Smooth muscle cell (in vitro differentiated cells): ENCODE data around the gene ANGEL2. TPM values are rescaled to one million over a fixed set of nuclear protein-coding genes. Genes with fewer than 3 reads are reported as not detected.
"Not testable (repeated sequence)": the region's sequence is repeated elsewhere in the genome, so short reads cannot be mapped to it uniquely, and the experiment has no call there.

Experiments
- DNase-seq: peaks from one replicate; lab custom pipeline; 2025; ENCODE audit not compliant: unreplicated experiment; lab: John Stamatoyannopoulos, UW
- H2AFZ ChIP-seq: fragments of 200-600 bp; sonication (generic); 2 replicates; pipeline ENCODE4 v1.6.0; 2016; ENCODE audit warnings: antibody characterized with exemption, low read depth, mild to moderate bottlenecking
- H3F3A ChIP-seq: fragments of 200-600 bp; sonication (generic); 2 replicates; pipeline ENCODE4 v1.6.0; 2017; ENCODE audit warnings: antibody characterized with exemption, low read depth
- H3K27ac ChIP-seq: fragments of 200-600 bp; sonication (generic); 2 replicates; pipeline ENCODE4 v1.5.1; 2016; ENCODE audit warnings: low read depth, mild to moderate bottlenecking
- H3K27me3 ChIP-seq: fragments of 200-600 bp; sonication (generic); 2 replicates; pipeline ENCODE4 v1.6.1; 2016; ENCODE audit warnings: low read depth, mild to moderate bottlenecking
- H3K36me3 ChIP-seq: fragments of 200-600 bp; sonication (generic); 2 replicates; pipeline ENCODE4 v1.5.1; 2016; ENCODE audit warnings: low read depth
- H3K4me1 ChIP-seq: fragments of 200-600 bp; sonication (generic); 2 replicates; pipeline ENCODE4 v1.5.1; 2016; ENCODE audit warnings: low read depth
- H3K4me2 ChIP-seq: fragments of 200-600 bp; sonication (generic); 2 replicates; pipeline ENCODE4 v1.6.0; 2016; ENCODE audit warnings: mild to moderate bottlenecking
- H3K4me3 ChIP-seq: fragments of 200-600 bp; sonication (generic); 2 replicates; pipeline ENCODE4 v1.5.1; 2016; ENCODE audit warnings: mild to moderate bottlenecking
- H3K79me2 ChIP-seq: fragments of 200-600 bp; sonication (generic); 2 replicates; pipeline ENCODE4 v1.6.0; 2016; ENCODE audit warnings: low read depth, mild to moderate bottlenecking
- H3K9ac ChIP-seq: fragments of 200-600 bp; sonication (generic); 2 replicates; pipeline ENCODE4 v1.6.0; 2016; ENCODE audit warnings: low read depth
- H3K9me3 ChIP-seq: fragments of 200-600 bp; sonication (generic); replicated peaks from 2 replicates; pipeline ENCODE4 v1.5.1; 2016; ENCODE audit warnings: low read depth
- H4K20me1 ChIP-seq: fragments of 200-600 bp; sonication (generic); 2 replicates; pipeline ENCODE4 v1.6.0; 2016; ENCODE audit warnings: low read depth
- CTCF ChIP-seq: fragments of 200-600 bp; sonication (generic); IDR thresholded peaks from 2 replicates; pipeline ENCODE4 v1.5.1; 2017; ENCODE audit warnings: borderline replicate concordance, mild to moderate bottlenecking, antibody characterized with exemption; ENCODE audit not compliant: insufficient read depth, poor library complexity, severe bottlenecking
- WGBS: methylation state at CpG from one replicate; pipeline ENCODE4 v1.1.7; 2016; ENCODE audit warnings: low lambda C conversion rate; 5-methylcytosine and 5-hydroxymethylcytosine counted together
- polyA plus RNA-seq: library from polyadenylated mRNA; unstranded; fragments of >200 nt; fragmentation: Nextera tagmentation; extraction: Ambion mirVana; gene quantifications from 2 replicates; pipeline ENCODE4 v1.2.1, GENCODE V29; 2016
- total RNA-seq: library from RNA; depleted of rRNA; stranded (reverse); fragments of >200 nt; gene quantifications from 2 replicates; pipeline ENCODE4 v1.2.3, GENCODE V29; 2014

Gene ANGEL2
- total and polyA plus RNA-seq, 2 experiments from 2014 or later: 13.1 to 29.7 TPM

GRCh38 chr1:213035573-213035972 lies 19.9 kb upstream of the ANGEL2 start:
- Histone ChIP-seq H3K4me2 (no peak overlapping the region), H3F3A (no peaks in the 10 kb centered on the region), H3K9me3 (no peaks in the 10 kb centered on the region), H3K36me3 (no peaks in the 10 kb centered on the region), H3K27me3 (no peaks in the 10 kb centered on the region), H3K79me2 (no peaks in the 10 kb centered on the region), H3K9ac (no peak overlapping the region), H3K27ac (no peak overlapping the region), H3K4me1 (no peaks in the 10 kb centered on the region), H2AFZ (no peak overlapping the region), H4K20me1 (no peaks in the 10 kb centered on the region), H3K4me3 (no peak overlapping the region)
- 90% methylated on average over 2 of the region's 2 CpGs for WGBS
- TF ChIP-seq CTCF: no peak
- no peak for DNase-seq

GRCh38 chr1:213034713-213035112 lies 19.0 kb upstream of the ANGEL2 start:
- Histone ChIP-seq H3K4me1 (no peaks in the 10 kb centered on the region), H4K20me1 (no peaks in the 10 kb centered on the region)
- WGBS: 100% methylated on average over 1 of the region's 1 CpG

GRCh38 chr1:213032651-213033050 lies 17.0 kb upstream of the ANGEL2 start:
- Histone ChIP-seq H3K27ac (no peak overlapping the region), H3K4me3 (no peak overlapping the region), H3K9ac (no peak overlapping the region), H3K4me1 (no peaks in the 10 kb centered on the region), H3K36me3 (no peaks in the 10 kb centered on the region), H3K79me2 (no peaks in the 10 kb centered on the region), H3K9me3 (no peaks in the 10 kb centered on the region), H3K27me3 (no peaks in the 10 kb centered on the region), H4K20me1 (no peaks in the 10 kb centered on the region), H3K4me2 (no peak overlapping the region), H2AFZ (no peak overlapping the region), H3F3A (no peaks in the 10 kb centered on the region)
- TF ChIP-seq CTCF: no peak
- DNase-seq: no peak

More at GRCh38 chr1:213034713-213035112, 19.0 kb upstream of the ANGEL2 start:
- Histone ChIP-seq H3F3A (no peaks in the 10 kb centered on the region), H2AFZ (no peak overlapping the region), H3K9me3 (no peaks in the 10 kb centered on the region), H3K27ac (no peak overlapping the region), H3K79me2 (no peaks in the 10 kb centered on the region), H3K27me3 (no peaks in the 10 kb centered on the region), H3K4me2 (no peak overlapping the region), H3K9ac (no peak overlapping the region), H3K4me3 (no peak overlapping the region), H3K36me3 (no peaks in the 10 kb centered on the region)
- no peak for TF ChIP-seq CTCF
- no peak for DNase-seq

- not testable (repeated sequence) for H3K4me1 ChIP-seq, H3K27me3 ChIP-seq, H3K79me2 ChIP-seq, H4K20me1 ChIP-seq, H3F3A ChIP-seq, H3K4me3 ChIP-seq, H3K9ac ChIP-seq, H3K9me3 ChIP-seq, H3K27ac ChIP-seq, H3K36me3 ChIP-seq, DNase-seq, H3K4me2 ChIP-seq, H2AFZ ChIP-seq
- 92% methylated on average over 3 of the region's 3 CpGs for WGBS
Measured at GRCh38 chr1:213027024-213027423, 11.4 kb upstream of the ANGEL2 start.
